CMK (cell line): ENCODE data around the gene NR4A3.

Experiments
- DNase-seq: peaks from one replicate; pipeline ENCODE4 v3.0.0-alpha.2; 2010; ENCODE audit warnings: low read depth

The NR4A3 gene

GRCh38 chr9:99814359-99814758 is 7.3 kb upstream of the NR4A3 start:
- no peak for DNase-seq

DNA sequence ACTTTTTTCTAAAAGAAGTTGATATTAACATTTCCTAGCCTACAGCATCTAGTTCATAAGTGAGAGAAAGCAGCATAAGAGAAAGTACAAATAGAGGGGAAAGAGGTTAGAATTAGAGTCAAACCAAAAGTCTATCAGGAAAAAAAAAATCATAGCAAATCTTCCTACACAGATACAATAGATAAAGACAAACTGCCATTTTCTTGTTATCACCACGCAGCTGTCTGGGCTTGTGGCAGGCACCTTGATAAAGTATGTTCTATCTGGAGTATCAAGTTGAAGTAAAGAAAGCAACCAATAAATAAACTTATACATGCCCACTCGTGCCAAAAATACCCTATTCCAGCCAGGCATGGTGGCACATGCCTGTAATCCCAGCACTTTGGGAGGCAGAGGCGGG is 5.3 kb upstream of the NR4A3 start:
- DNase-seq, result no peak

DNA sequence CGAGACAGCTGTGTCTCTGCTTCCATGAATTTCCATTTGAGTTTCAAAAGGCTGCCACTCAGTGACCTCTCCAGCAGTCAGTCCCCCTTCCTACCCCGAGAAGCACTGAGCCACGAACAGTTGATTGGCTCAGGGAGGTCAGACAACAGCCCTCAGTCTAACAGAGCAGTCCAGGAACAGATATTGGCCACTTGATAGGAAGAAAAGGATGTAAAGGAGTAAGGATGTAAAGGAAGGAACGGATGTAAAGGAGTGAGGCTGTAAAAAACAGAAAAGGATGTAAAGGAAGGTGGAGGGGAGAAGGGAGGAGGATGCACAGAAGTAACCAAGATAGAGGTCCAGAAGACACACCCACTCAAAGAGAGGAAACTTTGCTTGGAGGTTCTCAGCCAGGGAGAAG is 3.2 kb upstream of the NR4A3 start:
- DNase-seq, result no peak

GRCh38 chr9:99819123-99819855 is 2.4 kb upstream of the NR4A3 start:
- peak; percentile 60 for DNase-seq

DNA sequence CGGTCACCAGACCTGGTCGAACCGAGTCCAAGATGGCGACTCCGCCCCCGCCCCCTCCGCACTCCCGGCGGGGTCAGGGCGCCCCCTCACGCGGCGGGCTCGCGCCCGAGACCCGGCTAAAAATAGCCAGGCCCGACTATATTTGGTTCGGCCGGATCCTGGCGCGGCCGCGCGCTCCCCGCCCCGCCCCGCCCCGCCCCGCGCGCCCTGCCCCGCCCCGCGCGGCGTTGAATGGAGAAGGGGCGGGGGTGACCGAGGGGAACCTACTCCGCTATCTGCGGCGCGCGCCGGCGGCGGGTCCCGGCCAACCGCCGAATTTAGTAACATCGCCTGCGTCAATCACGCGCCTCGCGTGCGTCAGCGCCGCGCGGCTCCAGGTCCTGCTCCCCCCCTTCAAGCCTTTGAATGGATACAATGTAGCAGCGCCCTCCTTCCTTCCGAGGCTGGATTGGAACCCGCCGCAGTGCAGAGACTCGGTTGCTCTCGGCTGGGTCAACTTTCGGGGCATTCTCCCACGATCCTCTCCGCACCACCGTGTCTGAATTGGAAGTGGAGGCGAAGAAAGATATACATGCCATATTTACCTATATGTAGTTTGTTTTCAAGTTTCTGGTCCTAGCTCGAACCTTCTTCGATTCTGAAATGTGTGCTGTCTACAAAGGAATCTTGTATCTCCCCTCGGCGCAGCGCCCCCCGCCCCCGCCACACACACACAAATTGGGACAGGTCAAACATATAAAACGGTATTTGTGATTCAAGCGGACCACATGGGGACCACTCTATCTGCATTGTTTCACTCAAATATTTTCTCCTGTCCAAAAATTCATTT is 1.6 kb upstream of the NR4A3 start:
- DNase-seq, result peak; percentile 76

DNA sequence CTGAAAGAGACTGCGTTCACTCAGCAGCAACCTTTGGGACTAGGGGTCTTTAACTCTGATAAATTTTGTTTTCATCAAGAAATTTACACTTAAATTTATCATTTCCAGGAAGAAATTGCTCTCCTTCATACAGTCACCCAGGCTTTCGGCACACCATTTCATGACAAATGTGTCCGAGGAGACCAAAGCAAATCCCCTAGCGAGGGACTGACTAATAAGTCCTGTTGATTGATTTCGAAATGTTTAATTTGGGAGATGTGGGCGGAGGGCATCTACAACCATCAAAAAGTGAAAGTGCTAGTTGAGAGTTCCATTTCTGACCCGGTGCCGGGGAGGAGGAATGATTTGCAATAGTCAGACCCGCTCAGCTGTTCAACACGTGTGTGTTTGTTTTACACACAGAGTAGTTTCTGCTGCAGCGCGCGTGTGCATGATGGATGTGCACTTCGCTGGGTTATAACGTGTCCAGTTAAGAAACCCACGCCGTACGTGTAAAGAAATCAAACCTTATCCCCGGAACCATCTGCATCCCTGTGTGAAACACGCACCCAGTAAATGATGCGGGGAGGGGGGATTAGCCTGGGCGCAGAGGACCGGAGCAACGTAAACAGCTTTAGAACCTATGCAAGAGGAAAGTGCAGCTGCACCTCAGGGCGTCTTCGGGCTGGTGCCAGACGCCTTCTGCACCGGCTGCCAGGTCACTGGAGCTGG is 845 bp upstream of the NR4A3 start:
- no peak for DNase-seq

GRCh38 chr9:99822109-99822805 is 572 bp downstream of the NR4A3 start:
- no peak for DNase-seq

GRCh38 chr9:99822806-99823591 is 1.3 kb downstream of the NR4A3 start:
- no peak for DNase-seq

DNA sequence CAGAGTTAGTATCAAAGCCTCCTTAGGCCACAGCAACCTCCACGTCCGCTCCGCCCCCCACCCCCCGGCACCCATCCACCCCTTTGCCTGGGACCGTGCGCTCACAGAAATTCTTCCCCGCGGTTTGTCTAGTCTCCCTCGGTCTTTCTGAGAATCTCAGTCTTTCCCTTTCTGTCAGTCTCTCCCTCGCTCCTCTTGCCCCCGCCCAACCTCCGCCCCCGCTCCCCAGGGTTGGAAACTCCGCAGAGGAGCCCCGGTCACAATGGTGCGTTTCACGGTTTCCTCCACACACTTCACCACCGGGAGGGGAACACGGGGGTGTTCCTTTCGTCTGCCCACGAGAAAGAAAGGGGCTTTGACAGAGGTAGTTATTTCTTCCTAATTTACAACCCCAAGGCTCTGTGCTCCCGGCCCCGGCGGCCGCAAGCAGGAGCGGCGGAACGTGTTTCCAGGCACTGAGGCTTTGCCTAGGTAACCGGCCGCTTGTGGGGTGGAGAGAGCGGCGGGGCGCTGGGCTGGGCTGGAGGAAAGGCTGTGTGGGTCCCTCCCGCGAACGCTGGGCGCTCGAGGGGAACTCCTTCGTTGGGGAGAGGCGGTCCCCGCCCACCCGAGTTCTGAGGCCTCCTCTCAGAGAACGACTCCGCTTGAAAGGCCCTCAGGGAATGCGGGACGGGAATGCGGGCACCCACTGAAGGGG is 2.1 kb downstream of the NR4A3 start:
- no peak for DNase-seq

GRCh38 chr9:99824378-99825171 is 2.9 kb downstream of the NR4A3 start:
- DNase-seq, result no peak

- no peak for DNase-seq
These were observed 3.7 kb downstream of the NR4A3 start for GRCh38 chr9:99825172-99826046.

DNA sequence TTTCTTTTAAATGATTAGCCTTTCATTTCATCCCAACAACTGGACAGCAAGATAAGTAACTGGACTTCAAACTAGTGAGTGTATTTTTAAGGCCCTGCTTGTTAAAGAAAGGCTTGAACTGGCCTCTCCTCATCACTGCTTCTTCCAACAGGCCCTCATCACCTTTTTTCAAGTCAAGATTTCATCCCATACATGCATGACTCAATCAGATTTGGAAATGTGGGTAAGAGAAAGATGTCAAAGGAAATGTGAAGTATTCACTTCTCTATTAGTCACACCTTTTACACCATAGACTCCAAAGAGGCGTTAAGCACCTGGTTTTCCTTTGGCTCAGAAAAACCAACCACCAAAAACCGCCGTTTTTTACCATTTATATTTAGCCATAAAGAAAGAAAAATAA is 4.9 kb downstream of the NR4A3 start:
- no peak for DNase-seq

- DNase-seq, result no peak
These were observed 5.6 kb downstream of the NR4A3 start for GRCh38 chr9:99827244-99827643.

DNA sequence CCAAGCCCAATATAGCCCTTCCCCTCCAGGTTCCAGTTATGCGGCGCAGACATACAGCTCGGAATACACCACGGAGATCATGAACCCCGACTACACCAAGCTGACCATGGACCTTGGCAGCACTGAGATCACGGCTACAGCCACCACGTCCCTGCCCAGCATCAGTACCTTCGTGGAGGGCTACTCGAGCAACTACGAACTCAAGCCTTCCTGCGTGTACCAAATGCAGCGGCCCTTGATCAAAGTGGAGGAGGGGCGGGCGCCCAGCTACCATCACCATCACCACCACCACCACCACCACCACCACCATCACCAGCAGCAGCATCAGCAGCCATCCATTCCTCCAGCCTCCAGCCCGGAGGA is 6.3 kb downstream of the NR4A3 start:
- no peak for DNase-seq

DNA sequence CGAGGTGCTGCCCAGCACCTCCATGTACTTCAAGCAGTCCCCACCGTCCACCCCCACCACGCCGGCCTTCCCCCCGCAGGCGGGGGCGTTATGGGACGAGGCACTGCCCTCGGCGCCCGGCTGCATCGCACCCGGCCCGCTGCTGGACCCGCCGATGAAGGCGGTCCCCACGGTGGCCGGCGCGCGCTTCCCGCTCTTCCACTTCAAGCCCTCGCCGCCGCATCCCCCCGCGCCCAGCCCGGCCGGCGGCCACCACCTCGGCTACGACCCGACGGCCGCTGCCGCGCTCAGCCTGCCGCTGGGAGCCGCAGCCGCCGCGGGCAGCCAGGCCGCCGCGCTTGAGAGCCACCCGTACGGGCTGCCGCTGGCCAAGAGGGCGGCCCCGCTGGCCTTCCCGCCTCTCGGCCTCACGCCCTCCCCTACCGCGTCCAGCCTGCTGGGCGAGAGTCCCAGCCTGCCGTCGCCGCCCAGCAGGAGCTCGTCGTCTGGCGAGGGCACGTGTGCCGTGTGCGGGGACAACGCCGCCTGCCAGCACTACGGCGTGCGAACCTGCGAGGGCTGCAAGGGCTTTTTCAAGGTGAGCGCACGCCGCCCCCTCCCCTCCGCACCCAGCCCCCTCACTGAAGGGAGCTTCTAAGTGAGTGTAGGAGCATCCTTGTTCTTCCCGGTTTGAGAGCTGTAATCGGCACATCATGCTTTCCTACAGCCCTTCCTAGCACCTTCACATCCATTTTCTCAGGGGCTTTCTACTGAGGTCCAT is 6.9 kb downstream of the NR4A3 start:
- DNase-seq, result no peak

GRCh38 chr9:99831857-99832557 is 10.3 kb downstream of the NR4A3 start:
- no peak for DNase-seq

- no peak for DNase-seq
These were observed 10.8 kb downstream of the NR4A3 start for GRCh38 chr9:99832558-99832864.

DNA sequence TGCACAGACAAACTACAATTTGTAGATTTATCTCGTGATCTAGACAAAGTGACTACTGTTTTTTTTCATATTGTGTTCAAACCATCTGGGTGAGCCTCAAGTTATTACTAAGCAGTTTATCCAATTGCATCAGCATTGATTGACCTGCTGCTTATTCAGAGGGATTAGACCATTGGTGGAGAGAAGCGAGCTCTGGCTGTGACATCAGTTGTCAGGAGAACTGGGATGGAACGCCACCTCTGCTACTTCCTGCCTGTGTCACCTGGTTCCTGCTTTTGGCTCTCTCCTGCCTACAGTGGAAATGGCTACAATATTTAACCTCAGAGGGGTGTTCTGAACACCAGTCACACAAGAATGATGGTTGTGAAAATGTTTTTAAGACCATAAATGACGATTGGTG is 12.1 kb downstream of the NR4A3 start:
- DNase-seq, result no peak
